K562 (cell line): Measurements from ENCODE around the gene ANP32B. TPM values are rescaled to one million over a fixed set of nuclear protein-coding genes. Genes with fewer than 3 reads are reported as not detected.

Experiments used
- CBX3 ChIP-seq, 2 experiments: IDR thresholded peaks; 1 replicate in 1 of 2; 2 replicates in 1 of 2; pipeline ENCODE4 v1.6.1; 2012; ENCODE audit warnings: inconsistent platforms in 2 of 2, low read length in 2 of 2, borderline replicate concordance in 1 of 2, control low read depth in 1 of 2
- NCOA6 ChIP-seq: fragments of 450-650 bp; IDR thresholded peaks from 2 replicates; pipeline ENCODE4 v1.6.1; 2017; ENCODE audit warnings: mild to moderate bottlenecking
- NCOR1 ChIP-seq: fragments of 450-650 bp; IDR thresholded peaks from 2 replicates; pipeline ENCODE4 v1.6.1; 2016; ENCODE audit warnings: mild to moderate bottlenecking, moderate library complexity
- NR2F6 ChIP-seq: fragments of 450-650 bp; formaldehyde crosslinking; IDR thresholded peaks from 2 replicates; pipeline ENCODE4 v1.4.0; 2020; ENCODE audit warnings: mild to moderate bottlenecking
- NR4A1 ChIP-seq, 2 experiments: fragments of 250-450 bp in 1 of 2; fragments of 450-650 bp in 1 of 2; sonication (Bioruptor Pico) in 1 of 2; IDR thresholded peaks; 2 replicates each; pipeline versions ENCODE4 v1.4.0 to v1.6.1; 2016 to 2020; ENCODE audit warnings: mild to moderate bottlenecking in 2 of 2, missing compliant biosample characterization in 1 of 2, missing genetic modification characterization in 1 of 2, moderate library complexity in 1 of 2
- RBM34 ChIP-seq: fragments of 200-400 bp; formaldehyde crosslinking; IDR thresholded peaks from 2 replicates; pipeline ENCODE4 v1.6.1; 2018; ENCODE audit warnings: low read length, borderline replicate concordance; ENCODE audit not compliant: insufficient read depth
- RCOR1 ChIP-seq, 2 experiments: IDR thresholded peaks; 2 replicates each; pipeline ENCODE4 v1.6.1; 2012; ENCODE audit warnings: low read depth in 2 of 2, low read length in 2 of 2, borderline replicate concordance in 1 of 2, improper control_type of control experiment in 1 of 2
- RFX5 ChIP-seq: IDR thresholded peaks from 2 replicates; pipeline ENCODE4 v1.6.1; 2011; ENCODE audit warnings: low read depth, mild to moderate bottlenecking, improper control_type of control experiment, low read length
- ZNF217 ChIP-seq: sonication (generic); formaldehyde crosslinking; IDR thresholded peaks from 2 replicates; pipeline ENCODE4 v1.8.0; 2022; ENCODE audit warnings: mild to moderate bottlenecking, missing genetic modification reagents
- ZNF24 ChIP-seq: fragments of 450-650 bp; IDR thresholded peaks from 2 replicates; pipeline ENCODE4 v1.6.1; 2016
- ZNF347 ChIP-seq: fragments of 450-650 bp; formaldehyde crosslinking; IDR thresholded peaks from 2 replicates; pipeline ENCODE4 v1.4.0; 2020; ENCODE audit warnings: low read depth, mild to moderate bottlenecking, moderate library complexity
- ZNF696 ChIP-seq: fragments of 250-450 bp; sonication (Bioruptor Pico); conservative IDR thresholded peaks from 2 replicates; pipeline ENCODE4 v1.4.0; 2020; ENCODE audit warnings: mild to moderate bottlenecking, moderate library complexity
- polyA plus RNA-seq, 8 experiments: library from polyadenylated mRNA; depleted of rRNA in 4 of 8; stranded (reverse) in 5 of 8; unstranded in 3 of 8; fragments of >200 nt; fragmentation: Nextera tagmentation in 2 of 8; fragmentation: Illumina TruSeq in 1 of 8; extraction: Ambion mirVana in 2 of 8; extraction: Trizol in 1 of 8; gene quantifications; 2 replicates each; pipeline versions ENCODE4 v1.2.1 to v1.2.3, GENCODE V29; 2011 to 2014; ENCODE audit warnings: inconsistent platforms in 1 of 8, missing spikeins in 1 of 8
- total RNA-seq, 7 experiments: library from RNA; depleted of rRNA in 6 of 7; stranded (reverse); fragments of >200 nt in 6 of 7; fragmentation: Illumina TruSeq in 2 of 7; extraction: Trizol in 2 of 7; gene quantifications; 2 replicates each; pipeline versions ENCODE4 v1.2.1 to v1.2.3, GENCODE V29; 2011 to 2021; ENCODE audit warnings: low replicate concordance in 1 of 7
- TF ChIP-seq, protein P1 (sequence below): fragments of 450-650 bp; IDR thresholded peaks from 2 replicates; pipeline ENCODE4 v1.6.1; 2018; ENCODE audit warnings: mild to moderate bottlenecking, low read depth; ENCODE audit not compliant: partially characterized antibody
- TF ChIP-seq, protein P2 (sequence below): fragments of 450-650 bp; IDR thresholded peaks from 2 replicates; pipeline ENCODE4 v1.7.1; 2018; ENCODE audit warnings: mild to moderate bottlenecking, low read depth; ENCODE audit not compliant: partially characterized antibody
- TF ChIP-seq, protein P3 (sequence below): sonication (generic); formaldehyde crosslinking; IDR thresholded peaks from 2 replicates; pipeline ENCODE4 v1.4.0; 2020; ENCODE audit warnings: mild to moderate bottlenecking, missing genetic modification reagents
- TF ChIP-seq, protein P4 (sequence below): sonication (generic); formaldehyde crosslinking; IDR thresholded peaks from 2 replicates; pipeline ENCODE4 v1.8.0; 2022; ENCODE audit warnings: missing genetic modification reagents, mild to moderate bottlenecking, moderate library complexity, borderline replicate concordance
- TF ChIP-seq, protein P5 (sequence below): fragments of 250-450 bp; sonication (Bioruptor Pico); IDR thresholded peaks from 2 replicates; pipeline ENCODE4 v1.4.0; 2020; ENCODE audit warnings: borderline replicate concordance
- TF ChIP-seq, protein P6 (sequence below): fragments of 250-450 bp; sonication (Bioruptor Pico); IDR thresholded peaks from 2 replicates; pipeline ENCODE4 v1.4.0; 2020

The ANP32B gene
- total and polyA plus RNA-seq, 9 of the 15 experiments (the other 6 are each of a cell fraction or from before 2014, with no cell fraction given) = 68.9 to 815 (median 141) TPM

DNA sequence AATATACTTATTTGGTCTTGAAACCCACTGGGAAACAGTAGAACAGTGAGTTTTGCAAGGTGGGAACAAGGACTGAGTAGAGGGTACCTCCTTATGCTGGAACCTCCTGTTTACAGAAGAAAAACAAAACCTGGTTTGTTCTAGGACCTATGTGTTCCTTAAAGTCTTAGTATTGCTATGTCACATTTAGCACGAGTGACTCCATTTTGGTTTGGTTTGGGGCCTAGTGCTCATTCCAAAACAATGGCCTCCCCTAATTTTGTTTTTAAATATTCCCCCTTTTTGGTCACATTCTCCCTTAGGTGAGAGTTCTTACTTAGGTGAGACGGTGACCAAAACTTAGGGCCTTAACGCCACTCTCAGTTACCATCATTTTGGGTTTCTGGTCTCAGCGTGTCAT is 67.2 kb downstream of the ANP32B start (continued):
- TF ChIP-seq, protein P1, sequence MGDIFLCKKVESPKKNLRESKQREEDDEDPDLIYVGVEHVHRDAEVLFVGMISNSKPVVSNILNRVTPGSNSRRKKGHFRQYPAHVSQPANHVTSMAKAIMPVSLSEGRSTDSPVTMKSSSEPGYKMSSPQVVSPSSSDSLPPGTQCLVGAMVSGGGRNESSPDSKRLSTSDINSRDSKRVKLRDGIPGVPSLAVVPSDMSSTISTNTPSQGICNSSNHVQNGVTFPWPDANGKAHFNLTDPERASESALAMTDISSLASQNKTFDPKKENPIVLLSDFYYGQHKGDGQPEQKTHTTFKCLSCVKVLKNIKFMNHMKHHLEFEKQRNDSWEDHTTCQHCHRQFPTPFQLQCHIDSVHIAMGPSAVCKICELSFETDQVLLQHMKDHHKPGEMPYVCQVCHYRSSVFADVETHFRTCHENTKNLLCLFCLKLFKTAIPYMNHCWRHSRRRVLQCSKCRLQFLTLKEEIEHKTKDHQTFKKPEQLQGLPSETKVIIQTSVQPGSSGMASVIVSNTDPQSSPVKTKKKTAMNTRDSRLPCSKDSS = no peak
- TF ChIP-seq NR2F6 (CRISPR knock-in tag) (no peak), ZNF24 (no peak), CBX3 (IDR thresholded peaks at IDR 0.05; ENCODE audit: borderline replicate concordance in 1 of 2, low read length in 2 of 2) (no peak), NR4A1 (CRISPR knock-in tag; IDR thresholded peaks at IDR 0.05) (0 out of 2 replicates have a peak, but pooled peaks have one; percentile 25), NR4A1 (tag; IDR thresholded peaks at IDR 0.05) (peak; percentile 96), ZNF217 (CRISPR knock-in tag) (no peak), NCOR1 (no peak), RFX5 (no peak), ZNF347 (CRISPR knock-in tag) (0 out of 2 replicates have a peak, but pooled peaks have one; percentile 63), RBM34 (no peak), ZNF696 (CRISPR knock-in tag) (no peak), NCOA6 (no peak), RCOR1 (IDR thresholded peaks at IDR 0.05; ENCODE audit: borderline replicate concordance in 1 of 2, low read depth in 2 of 2, low read length in 2 of 2) (no peak)
- TF ChIP-seq, protein P2, sequence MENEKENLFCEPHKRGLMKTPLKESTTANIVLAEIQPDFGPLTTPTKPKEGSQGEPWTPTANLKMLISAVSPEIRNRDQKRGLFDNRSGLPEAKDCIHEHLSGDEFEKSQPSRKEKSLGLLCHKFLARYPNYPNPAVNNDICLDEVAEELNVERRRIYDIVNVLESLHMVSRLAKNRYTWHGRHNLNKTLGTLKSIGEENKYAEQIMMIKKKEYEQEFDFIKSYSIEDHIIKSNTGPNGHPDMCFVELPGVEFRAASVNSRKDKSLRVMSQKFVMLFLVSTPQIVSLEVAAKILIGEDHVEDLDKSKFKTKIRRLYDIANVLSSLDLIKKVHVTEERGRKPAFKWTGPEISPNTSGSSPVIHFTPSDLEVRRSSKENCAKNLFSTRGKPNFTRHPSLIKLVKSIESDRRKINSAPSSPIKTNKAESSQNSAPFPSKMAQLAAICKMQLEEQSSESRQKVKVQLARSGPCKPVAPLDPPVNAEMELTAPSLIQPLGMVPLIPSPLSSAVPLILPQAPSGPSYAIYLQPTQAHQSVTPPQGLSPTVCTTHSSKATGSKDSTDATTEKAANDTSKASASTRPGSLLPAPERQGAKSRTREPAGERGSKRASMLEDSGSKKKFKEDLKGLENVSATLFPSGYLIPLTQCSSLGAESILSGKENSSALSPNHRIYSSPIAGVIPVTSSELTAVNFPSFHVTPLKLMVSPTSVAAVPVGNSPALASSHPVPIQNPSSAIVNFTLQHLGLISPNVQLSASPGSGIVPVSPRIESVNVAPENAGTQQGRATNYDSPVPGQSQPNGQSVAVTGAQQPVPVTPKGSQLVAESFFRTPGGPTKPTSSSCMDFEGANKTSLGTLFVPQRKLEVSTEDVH = no peak
- TF ChIP-seq, protein P3, sequence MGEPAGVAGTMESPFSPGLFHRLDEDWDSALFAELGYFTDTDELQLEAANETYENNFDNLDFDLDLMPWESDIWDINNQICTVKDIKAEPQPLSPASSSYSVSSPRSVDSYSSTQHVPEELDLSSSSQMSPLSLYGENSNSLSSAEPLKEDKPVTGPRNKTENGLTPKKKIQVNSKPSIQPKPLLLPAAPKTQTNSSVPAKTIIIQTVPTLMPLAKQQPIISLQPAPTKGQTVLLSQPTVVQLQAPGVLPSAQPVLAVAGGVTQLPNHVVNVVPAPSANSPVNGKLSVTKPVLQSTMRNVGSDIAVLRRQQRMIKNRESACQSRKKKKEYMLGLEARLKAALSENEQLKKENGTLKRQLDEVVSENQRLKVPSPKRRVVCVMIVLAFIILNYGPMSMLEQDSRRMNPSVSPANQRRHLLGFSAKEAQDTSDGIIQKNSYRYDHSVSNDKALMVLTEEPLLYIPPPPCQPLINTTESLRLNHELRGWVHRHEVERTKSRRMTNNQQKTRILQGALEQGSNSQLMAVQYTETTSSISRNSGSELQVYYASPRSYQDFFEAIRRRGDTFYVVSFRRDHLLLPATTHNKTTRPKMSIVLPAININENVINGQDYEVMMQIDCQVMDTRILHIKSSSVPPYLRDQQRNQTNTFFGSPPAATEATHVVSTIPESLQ = no peak
- TF ChIP-seq, protein P4, sequence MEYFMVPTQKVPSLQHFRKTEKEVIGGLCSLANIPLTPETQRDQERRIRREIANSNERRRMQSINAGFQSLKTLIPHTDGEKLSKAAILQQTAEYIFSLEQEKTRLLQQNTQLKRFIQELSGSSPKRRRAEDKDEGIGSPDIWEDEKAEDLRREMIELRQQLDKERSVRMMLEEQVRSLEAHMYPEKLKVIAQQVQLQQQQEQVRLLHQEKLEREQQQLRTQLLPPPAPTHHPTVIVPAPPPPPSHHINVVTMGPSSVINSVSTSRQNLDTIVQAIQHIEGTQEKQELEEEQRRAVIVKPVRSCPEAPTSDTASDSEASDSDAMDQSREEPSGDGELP (CRISPR knock-in tag) = no peak
- TF ChIP-seq, protein P5, sequence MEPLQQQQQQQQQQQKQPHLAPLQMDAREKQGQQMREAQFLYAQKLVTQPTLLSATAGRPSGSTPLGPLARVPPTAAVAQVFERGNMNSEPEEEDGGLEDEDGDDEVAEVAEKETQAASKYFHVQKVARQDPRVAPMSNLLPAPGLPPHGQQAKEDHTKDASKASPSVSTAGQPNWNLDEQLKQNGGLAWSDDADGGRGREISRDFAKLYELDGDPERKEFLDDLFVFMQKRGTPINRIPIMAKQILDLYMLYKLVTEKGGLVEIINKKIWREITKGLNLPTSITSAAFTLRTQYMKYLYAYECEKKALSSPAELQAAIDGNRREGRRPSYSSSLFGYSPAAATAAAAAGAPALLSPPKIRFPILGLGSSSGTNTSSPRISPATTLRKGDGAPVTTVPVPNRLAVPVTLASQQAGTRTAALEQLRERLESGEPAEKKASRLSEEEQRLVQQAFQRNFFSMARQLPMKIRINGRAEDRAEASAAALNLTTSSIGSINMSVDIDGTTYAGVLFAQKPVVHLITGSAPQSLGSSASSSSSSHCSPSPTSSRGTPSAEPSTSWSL = no peak
- TF ChIP-seq, protein P6, sequence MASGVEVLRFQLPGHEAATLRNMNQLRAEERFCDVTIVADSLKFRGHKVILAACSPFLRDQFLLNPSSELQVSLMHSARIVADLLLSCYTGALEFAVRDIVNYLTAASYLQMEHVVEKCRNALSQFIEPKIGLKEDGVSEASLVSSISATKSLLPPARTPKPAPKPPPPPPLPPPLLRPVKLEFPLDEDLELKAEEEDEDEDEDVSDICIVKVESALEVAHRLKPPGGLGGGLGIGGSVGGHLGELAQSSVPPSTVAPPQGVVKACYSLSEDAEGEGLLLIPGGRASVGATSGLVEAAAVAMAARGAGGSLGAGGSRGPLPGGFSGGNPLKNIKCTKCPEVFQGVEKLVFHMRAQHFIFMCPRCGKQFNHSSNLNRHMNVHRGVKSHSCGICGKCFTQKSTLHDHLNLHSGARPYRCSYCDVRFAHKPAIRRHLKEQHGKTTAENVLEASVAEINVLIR (CRISPR knock-in tag) = peak; percentile 65
